Neuronal stem cell (in vitro differentiated cells): Measurements from ENCODE around the gene PTPRT.

Experiments
- DNase-seq: peaks from one replicate; pipeline ENCODE4 v3.0.0-alpha.2; 2013; ENCODE audit warnings: low spot score
- H2AFZ ChIP-seq: one replicate; pipeline ENCODE4 v1.6.1; 2013; ENCODE audit warnings: mild to moderate bottlenecking, low read length, inconsistent platforms
- H2AK5ac ChIP-seq: 2 replicates; pipeline ENCODE4 v1.6.1; 2013; ENCODE audit warnings: low read depth, mild to moderate bottlenecking, inconsistent platforms, low read length, moderate library complexity, mixed read lengths
- H2BK120ac ChIP-seq: 2 replicates; pipeline ENCODE4 v1.6.1; 2013; ENCODE audit warnings: low read depth, mild to moderate bottlenecking, inconsistent platforms, low read length, moderate library complexity, mixed read lengths
- H2BK12ac ChIP-seq: one replicate; pipeline ENCODE4 v1.6.1; 2013; ENCODE audit warnings: low read length, inconsistent platforms
- H2BK15ac ChIP-seq: 2 replicates; pipeline ENCODE4 v1.6.1; 2013; ENCODE audit warnings: mild to moderate bottlenecking, low read length, inconsistent platforms, mixed read lengths
- H2BK5ac ChIP-seq: one replicate; pipeline ENCODE4 v1.6.1; 2013; ENCODE audit warnings: inconsistent platforms, mild to moderate bottlenecking, low read length, moderate library complexity
- H3K14ac ChIP-seq: one replicate; pipeline ENCODE4 v1.6.1; 2013; ENCODE audit warnings: low read length, inconsistent platforms
- H3K18ac ChIP-seq: 2 replicates; pipeline ENCODE4 v1.6.1; 2013; ENCODE audit warnings: low read length, inconsistent platforms
- H3K23ac ChIP-seq: 2 replicates; pipeline ENCODE4 v1.6.1; 2013; ENCODE audit warnings: low read depth, mild to moderate bottlenecking, mixed read lengths, low read length, inconsistent platforms; ENCODE audit not compliant: poor library complexity
- H3K27ac ChIP-seq: replicated peaks from 3 replicates; pipeline ENCODE4 v1.5.1; 2013; ENCODE audit warnings: low read length, inconsistent platforms
- H3K27me3 ChIP-seq, 3 experiments: 2 replicates each; pipeline ENCODE4 v1.6.1; 2013; ENCODE audit warnings: low read length in 3 of 3, mild to moderate bottlenecking in 2 of 3, inconsistent platforms in 1 of 3, low read depth in 1 of 3, mixed read lengths in 1 of 3, moderate library complexity in 1 of 3; ENCODE audit not compliant: control insufficient read depth in 3 of 3, insufficient read depth in 3 of 3
- H3K36me3 ChIP-seq, 2 donors: replicated peaks in 1 of 2; 2 replicates each; pipeline ENCODE4 v1.6.1; 2013; ENCODE audit warnings: low read length in 2 of 2; ENCODE audit not compliant: control insufficient read depth in 2 of 2, insufficient read depth in 2 of 2
- H3K4ac ChIP-seq: 2 replicates; pipeline ENCODE4 v1.6.1; 2013; ENCODE audit warnings: inconsistent platforms, mild to moderate bottlenecking, low read length, moderate library complexity
- H3K4me1 ChIP-seq, 2 donors: 1 replicate in 1 of 2; 2 replicates in 1 of 2; pipeline ENCODE4 v1.6.1; 2013; ENCODE audit warnings: low read length in 2 of 2, low read depth in 1 of 2; ENCODE audit not compliant: control insufficient read depth in 2 of 2, insufficient read depth in 1 of 2
- H3K4me2 ChIP-seq: one replicate; pipeline ENCODE4 v1.6.1; 2013; ENCODE audit warnings: mild to moderate bottlenecking, low read length, inconsistent platforms; ENCODE audit not compliant: insufficient read depth, poor library complexity, severe bottlenecking
- H3K4me3 ChIP-seq, 2 donors: 2 replicates each; pipeline ENCODE4 v1.5.1; 2013; ENCODE audit warnings: low read length in 2 of 2, mild to moderate bottlenecking in 2 of 2, inconsistent platforms in 1 of 2, moderate library complexity in 1 of 2
- H3K79me1 ChIP-seq: one replicate; pipeline ENCODE4 v1.6.1; 2013; ENCODE audit warnings: low read depth, mild to moderate bottlenecking, inconsistent platforms, low read length, moderate library complexity
- H3K9ac ChIP-seq: one replicate; pipeline ENCODE4 v1.6.1; 2013; ENCODE audit warnings: mild to moderate bottlenecking, low read depth, low read length, inconsistent platforms; ENCODE audit not compliant: poor library complexity
- H3K9me3 ChIP-seq, 2 donors: replicated peaks in 1 of 2; 2 replicates each; pipeline versions ENCODE3 to v1.6.1; 2013; ENCODE audit warnings: low read length in 2 of 2, mild to moderate bottlenecking in 2 of 2, inconsistent platforms in 1 of 2, low read depth in 1 of 2, mixed read lengths in 1 of 2, moderate library complexity in 1 of 2; ENCODE audit not compliant: control insufficient read depth in 2 of 2, insufficient read depth in 1 of 2
- H4K8ac ChIP-seq: one replicate; pipeline ENCODE4 v1.6.1; 2013; ENCODE audit warnings: low read depth, mild to moderate bottlenecking, inconsistent platforms, low read length, moderate library complexity
- H4K91ac ChIP-seq: one replicate; pipeline ENCODE4 v1.6.1; 2013; ENCODE audit warnings: low read length, low read depth, mild to moderate bottlenecking, inconsistent platforms; ENCODE audit not compliant: poor library complexity
- WGBS, 2 donors: extraction: QIAGEN DNeasy Blood & Tissue Kit; methylation state at CpG; one replicate each; pipeline ENCODE4 v1.1.7; 2013; ENCODE audit warnings: missing lambda C conversion rate in 2 of 2, mixed read lengths in 1 of 2; ENCODE audit not compliant: insufficient read length in 2 of 2, insufficient replicate concordance in 1 of 2; ENCODE audit errors: extremely low coverage in 2 of 2; 5-methylcytosine and 5-hydroxymethylcytosine counted together

The PTPRT gene

DNA sequence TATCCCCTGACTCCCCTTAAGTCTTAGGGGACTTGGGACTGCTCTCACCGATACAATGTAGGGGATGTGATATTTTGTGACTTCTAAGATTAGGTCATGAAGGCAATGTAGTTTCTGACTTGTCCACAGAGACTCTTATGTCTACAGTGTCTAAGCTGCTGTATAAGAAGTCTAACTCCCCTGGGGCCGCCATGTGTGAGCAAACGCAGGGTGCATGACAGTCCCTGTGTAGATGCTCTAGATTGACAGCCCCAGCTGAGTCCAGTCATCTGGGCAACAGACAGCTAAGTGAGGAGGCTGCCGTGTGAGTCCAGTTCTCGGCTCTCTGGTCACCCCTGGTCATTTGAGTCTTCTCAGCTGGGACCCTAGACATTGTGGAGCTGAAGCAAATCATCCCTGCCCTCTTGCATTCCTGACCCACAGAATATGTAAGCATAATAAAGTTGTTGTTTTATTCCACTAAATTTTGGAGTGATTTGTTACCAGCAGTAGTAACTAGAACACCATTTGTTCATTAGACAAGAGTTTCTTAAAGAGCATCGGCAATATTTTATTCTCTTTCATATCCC is 828.2 kb downstream of the PTPRT start:
- no CpG with 5 or more reads among the region's 6 CpGs for WGBS, 2 donors
- DNase-seq: no peak

DNA sequence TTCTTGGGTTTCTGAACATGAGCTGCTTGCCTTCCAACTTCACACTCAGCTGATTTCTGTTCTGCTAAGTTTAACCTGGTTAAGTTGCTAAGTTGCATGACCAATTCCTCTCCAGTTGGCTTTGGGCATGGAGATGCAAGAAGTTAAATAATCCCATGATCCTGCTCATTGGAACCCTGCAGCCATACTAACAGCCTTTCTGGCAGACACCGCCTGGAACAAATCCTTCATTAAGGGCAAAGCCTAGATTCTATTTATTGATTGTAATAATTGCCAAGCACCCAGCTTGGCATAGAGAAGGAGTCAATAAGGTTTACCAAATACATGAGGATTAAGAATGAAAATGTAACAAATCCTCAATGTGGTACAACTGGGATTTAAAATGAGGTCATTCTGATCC is 829.1 kb downstream of the PTPRT start:
- no peak overlapping the region for H2BK12ac ChIP-seq
- no peak overlapping the region for H2AFZ ChIP-seq
- H3K4me3 ChIP-seq: no peak overlapping the region
- H4K91ac ChIP-seq: no peak overlapping the region
- H2BK5ac ChIP-seq: no peak overlapping the region
- no peak overlapping the region for H3K4ac ChIP-seq
- H3K23ac ChIP-seq: no peak overlapping the region
- no peak overlapping the region for H2BK15ac ChIP-seq
- H3K36me3 ChIP-seq: no peaks in the 10 kb centered on the region
- H3K14ac ChIP-seq: no peak overlapping the region
- no peak overlapping the region for H3K9ac ChIP-seq
- WGBS, 2 donors: no CpG with 5 or more reads among the region's 1 CpG
- peaks cover 0 to under 1% (median 0%) of the 10 kb centered on the region in 3 experiments for H3K27me3 ChIP-seq
- no peak for DNase-seq
- H3K9me3 ChIP-seq: no peaks in the 10 kb centered on the region
- H2BK120ac ChIP-seq: no peak overlapping the region
- H3K4me2 ChIP-seq: no peak overlapping the region
- H3K27ac ChIP-seq: no peak overlapping the region
- H2AK5ac ChIP-seq: no peak overlapping the region
- H4K8ac ChIP-seq: no peak overlapping the region
- H3K18ac ChIP-seq: no peak overlapping the region
- no peaks in the 10 kb centered on the region for H3K4me1 ChIP-seq
- no peaks in the 10 kb centered on the region for H3K79me1 ChIP-seq

More for the DNA sequence above, 828.2 kb downstream of the PTPRT start:
- Histone ChIP-seq H3K9me3 (no peaks in the 10 kb centered on the region), H3K9ac (no peak overlapping the region), H2BK120ac (no peak overlapping the region), H3K36me3 (no peaks in the 10 kb centered on the region), H3K4me3 (no peak overlapping the region), H3K23ac (no peak overlapping the region), H2AK5ac (no peak overlapping the region), H3K4me1 (peaks cover 0 to 2% of the 10 kb centered on the region in 2 donors), H2BK15ac (no peak overlapping the region), H4K91ac (no peak overlapping the region), H3K27ac (no peak overlapping the region), H3K4ac (no peak overlapping the region), H2BK12ac (no peak overlapping the region), H3K4me2 (no peak overlapping the region), H3K79me1 (no peaks in the 10 kb centered on the region), H3K18ac (no peak overlapping the region), H3K27me3 (peaks cover 0 to 7% (median 0%) of the 10 kb centered on the region in 3 experiments), H4K8ac (no peak overlapping the region), H2BK5ac (no peak overlapping the region), H2AFZ (no peak overlapping the region), H3K14ac (no peak overlapping the region)

DNA sequence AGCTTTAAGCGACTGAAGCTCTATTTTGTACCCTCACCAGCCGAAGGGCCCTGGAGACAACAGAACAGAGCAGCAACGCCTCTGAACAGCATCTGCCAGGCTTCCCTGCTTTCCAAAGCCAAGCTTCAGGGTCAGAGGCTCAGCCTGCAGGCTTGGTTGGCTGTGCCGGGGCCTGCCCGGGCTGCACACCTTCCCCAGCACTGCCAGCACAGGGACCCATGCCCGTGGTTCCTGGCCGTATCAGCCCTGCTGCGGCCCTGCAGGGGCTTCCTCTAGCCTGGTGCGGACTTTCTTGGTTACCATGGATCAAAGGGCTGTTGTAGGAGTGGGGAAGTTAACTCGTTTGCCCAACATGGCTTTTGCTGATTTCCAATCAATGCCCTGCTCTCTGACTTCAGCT is 830.1 kb downstream of the PTPRT start:
- no peaks in the 10 kb centered on the region for H3K79me1 ChIP-seq
- no peak for DNase-seq
- WGBS, 2 donors: no CpG with 5 or more reads among the region's 10 CpGs
- H3K14ac ChIP-seq: no peak overlapping the region
- no peak overlapping the region for H3K4ac ChIP-seq
- H2BK5ac ChIP-seq: no peak overlapping the region
- H3K4me1 ChIP-seq: no peaks in the 10 kb centered on the region
- no peak overlapping the region for H3K23ac ChIP-seq
- H3K18ac ChIP-seq: no peak overlapping the region
- H2BK120ac ChIP-seq: no peak overlapping the region
- no peaks in the 10 kb centered on the region for H3K36me3 ChIP-seq
- no peak overlapping the region for H3K27ac ChIP-seq
- no peak overlapping the region for H3K4me3 ChIP-seq
- no peak overlapping the region for H4K91ac ChIP-seq
- no peak overlapping the region for H2BK15ac ChIP-seq
- no peak overlapping the region for H3K9ac ChIP-seq
- H3K4me2 ChIP-seq: no peak overlapping the region
- H3K9me3 ChIP-seq: no peaks in the 10 kb centered on the region
- no peak overlapping the region for H2BK12ac ChIP-seq
- H4K8ac ChIP-seq: no peak overlapping the region
- no peak overlapping the region for H2AK5ac ChIP-seq
- H2AFZ ChIP-seq: no peak overlapping the region
- H3K27me3 ChIP-seq: no peaks in the 10 kb centered on the region

DNA sequence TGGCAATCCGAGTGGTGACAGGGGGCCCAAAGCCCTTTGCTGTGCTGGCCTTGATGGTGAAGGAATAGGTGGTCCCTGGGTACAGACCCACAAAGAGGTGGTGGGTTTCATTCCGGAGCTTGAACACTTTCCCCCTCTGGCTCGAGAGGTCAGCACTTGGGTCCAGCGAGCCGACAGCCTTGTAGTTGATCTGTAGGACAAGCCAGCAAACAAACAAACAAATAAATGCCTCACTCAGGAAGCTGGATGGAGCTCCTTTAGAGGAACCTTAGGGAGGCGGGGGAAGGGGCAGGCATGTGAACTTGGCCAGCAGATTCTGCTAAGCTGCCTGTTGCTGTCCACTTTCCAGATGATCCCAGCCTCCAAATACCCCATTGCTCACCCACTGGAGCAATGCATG is 837.6 kb downstream of the PTPRT start:
- Histone ChIP-seq H3K36me3 (no peaks in the 10 kb centered on the region), H2AFZ (no peak overlapping the region), H4K8ac (no peak overlapping the region), H4K91ac (no peak overlapping the region), H2BK12ac (no peak overlapping the region), H3K27me3 (no peaks in the 10 kb centered on the region), H3K23ac (no peak overlapping the region), H2AK5ac (no peak overlapping the region), H2BK15ac (no peak overlapping the region), H3K27ac (no peak overlapping the region), H3K4me1 (no peaks in the 10 kb centered on the region), H3K4me3 (no peak overlapping the region), H3K4me2 (no peak overlapping the region), H2BK120ac (no peak overlapping the region), H3K9me3 (no peaks in the 10 kb centered on the region), H2BK5ac (no peak overlapping the region), H3K4ac (no peak overlapping the region), H3K18ac (no peak overlapping the region), H3K14ac (no peak overlapping the region), H3K79me1 (no peaks in the 10 kb centered on the region), H3K9ac (no peak overlapping the region)
- DNase-seq: no peak
- WGBS, 2 donors: no CpG with 5 or more reads among the region's 6 CpGs
